GM19193 (cell line): ENCODE results near the gene MEIS1.

Source experiments
- POLR2A ChIP-seq: IDR thresholded peaks from 4 replicates; pipeline ENCODE4 v1.6.1; 2011; ENCODE audit not compliant: insufficient read depth, insufficient read length; ENCODE audit errors: extremely low read depth

The MEIS1 gene

DNA sequence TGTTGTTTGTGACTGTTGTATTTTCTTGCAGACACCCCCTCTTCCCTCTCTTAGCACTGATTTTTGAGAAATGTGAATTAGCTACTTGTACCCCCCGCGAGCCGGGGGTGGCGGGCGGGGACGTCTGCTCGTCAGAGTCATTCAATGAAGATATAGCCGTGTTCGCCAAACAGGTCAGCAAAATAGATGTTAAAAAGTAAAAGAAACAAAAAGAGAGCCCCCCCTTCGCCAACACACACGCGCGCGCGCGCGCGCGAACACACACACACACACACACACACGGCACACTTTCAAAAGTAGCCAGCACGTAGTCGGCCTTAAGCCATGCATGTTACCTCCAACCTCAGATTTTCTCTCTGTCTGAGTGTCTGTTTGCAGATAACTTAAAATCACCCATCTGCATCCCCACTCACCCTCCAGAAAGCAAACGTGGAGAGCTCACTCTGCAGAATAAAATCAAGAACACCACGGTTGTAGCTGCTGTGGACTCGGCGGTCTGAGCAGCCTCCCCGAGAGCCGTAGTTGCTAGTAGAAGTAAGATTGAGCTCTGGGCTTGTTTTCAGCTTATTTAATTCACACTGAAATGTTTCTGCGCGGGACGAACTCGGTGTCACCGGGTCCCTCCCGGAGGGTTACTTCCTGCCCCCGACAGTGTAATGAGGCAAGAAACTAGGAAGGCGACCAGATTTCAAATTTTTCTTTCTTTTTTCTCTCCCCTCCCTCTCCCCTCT lies 5.1 kb downstream of the MEIS1 start:
- no peak for TF ChIP-seq POLR2A

- no peak for TF ChIP-seq POLR2A
Observed at GRCh38 chr2:66440708-66441497, 6.0 kb downstream of the MEIS1 start.

GRCh38 chr2:66441581-66442320 lies 6.8 kb downstream of the MEIS1 start:
- TF ChIP-seq POLR2A: no peak

DNA sequence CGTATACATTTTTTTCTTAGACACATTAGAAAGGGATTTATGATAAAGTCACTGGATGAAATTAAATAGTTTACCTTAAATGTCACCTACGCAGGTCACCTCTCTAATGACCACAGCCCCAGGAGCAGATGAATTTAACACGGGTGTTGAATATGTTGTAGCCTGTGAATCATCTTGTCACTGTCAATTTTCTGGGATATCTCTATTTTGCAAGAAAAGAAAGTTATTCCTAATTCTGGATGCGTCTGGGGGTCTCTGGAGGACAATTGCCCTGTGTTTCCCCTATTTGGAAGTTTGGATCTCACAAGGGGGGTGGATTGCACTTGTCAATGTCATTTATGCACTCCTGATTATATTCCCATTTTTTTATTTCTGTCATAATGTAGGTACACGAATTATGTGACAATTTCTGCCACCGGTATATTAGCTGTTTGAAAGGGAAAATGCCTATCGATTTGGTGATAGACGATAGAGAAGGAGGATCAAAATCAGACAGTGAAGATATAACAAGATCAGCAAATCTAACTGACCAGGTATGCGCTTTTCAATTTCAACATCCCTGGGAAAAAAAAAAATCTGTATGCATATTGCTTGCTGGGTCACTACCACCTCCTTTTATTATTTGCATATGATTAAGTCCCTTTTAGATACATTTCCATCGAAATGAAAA lies 7.7 kb downstream of the MEIS1 start:
- no peak for TF ChIP-seq POLR2A

DNA sequence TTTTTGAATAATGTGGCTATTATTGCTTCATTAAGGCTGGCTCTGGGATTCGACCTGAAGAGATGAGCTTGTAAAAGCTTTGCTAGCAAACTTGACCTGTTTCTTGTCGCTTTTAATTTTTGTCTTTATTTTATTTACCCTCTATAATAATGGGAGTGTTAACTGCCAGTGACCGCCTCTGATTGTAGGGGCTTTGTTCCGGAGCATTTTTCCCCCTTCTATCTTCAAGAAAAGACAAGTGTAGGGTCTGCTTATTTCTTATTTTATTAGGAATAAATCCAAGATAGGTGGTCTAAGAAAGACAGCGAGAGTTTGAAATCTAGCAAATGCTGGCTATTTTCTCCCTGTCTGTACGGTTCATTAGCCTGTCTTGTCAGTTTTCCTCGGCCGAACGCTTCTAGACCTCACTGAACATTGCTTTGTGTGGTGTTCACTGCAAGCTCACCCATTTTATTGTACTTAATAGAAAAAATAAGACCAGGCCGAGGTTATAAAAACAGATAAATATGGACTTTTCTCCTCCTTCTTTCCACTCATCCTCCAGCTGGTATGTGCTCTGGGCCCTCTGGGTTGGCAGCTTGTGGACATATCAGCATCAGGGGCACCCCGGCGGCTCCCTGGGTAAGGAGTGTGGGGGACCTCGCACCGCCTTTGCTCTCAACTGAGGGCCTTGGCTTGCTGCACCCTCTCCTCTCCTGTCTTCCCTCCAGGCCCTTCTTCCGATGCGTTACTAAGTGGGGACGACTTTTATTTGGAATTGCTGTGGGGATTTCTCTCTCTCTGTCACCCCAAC lies 8.5 kb downstream of the MEIS1 start:
- no peak for TF ChIP-seq POLR2A

GRCh38 chr2:66443979-66444861 lies 9.3 kb downstream of the MEIS1 start:
- TF ChIP-seq POLR2A: no peak

- no peak for TF ChIP-seq POLR2A
Observed at GRCh38 chr2:66445076-66445924, 10.4 kb downstream of the MEIS1 start.

DNA sequence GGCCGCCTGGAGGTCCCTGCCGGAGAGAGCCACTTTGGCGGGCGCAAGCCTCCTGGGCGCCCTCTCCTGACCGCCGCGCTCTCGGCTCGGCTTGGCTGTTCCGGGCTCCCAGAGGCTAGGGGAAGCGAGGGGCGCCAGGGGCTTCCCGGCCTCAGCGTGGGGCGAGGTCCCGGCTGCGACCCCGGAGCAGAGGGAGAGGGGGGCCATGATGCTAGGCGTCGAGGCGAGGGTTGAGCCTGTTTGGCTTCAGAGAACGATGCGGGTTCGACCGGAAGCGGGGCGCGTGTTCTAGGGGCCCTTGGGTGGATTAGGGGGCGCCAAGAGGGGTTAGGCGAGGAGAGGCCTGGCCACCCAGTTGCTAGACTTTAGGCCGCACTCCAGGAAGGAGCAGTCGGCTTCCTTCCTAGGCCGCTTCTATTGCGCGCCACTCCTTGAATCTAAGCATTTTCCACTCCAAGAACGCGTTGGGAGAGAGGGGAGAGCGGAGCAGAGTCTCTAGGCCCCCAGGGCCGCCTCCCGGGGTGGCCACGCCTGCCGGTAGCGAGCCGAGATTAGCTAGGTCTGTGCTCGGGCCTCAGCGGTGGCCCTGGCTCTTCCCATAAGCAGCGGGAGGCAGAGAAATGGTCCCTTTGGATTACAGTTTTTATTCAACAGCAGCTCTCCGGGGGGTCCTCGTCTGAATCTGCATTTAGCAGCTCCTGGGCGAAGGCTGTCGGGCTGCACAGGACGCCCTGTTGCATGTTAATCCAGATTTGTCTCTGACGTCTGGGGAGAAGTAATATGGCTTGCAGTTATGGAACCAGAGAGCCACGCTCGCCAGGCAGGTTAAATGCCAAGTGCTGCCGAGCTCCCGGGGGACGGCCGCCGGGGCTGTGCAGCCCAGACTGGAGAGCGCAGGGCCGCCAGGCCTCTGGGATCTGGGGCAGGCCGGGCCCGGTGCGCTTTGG lies 11.3 kb downstream of the MEIS1 start:
- no peak for TF ChIP-seq POLR2A

DNA sequence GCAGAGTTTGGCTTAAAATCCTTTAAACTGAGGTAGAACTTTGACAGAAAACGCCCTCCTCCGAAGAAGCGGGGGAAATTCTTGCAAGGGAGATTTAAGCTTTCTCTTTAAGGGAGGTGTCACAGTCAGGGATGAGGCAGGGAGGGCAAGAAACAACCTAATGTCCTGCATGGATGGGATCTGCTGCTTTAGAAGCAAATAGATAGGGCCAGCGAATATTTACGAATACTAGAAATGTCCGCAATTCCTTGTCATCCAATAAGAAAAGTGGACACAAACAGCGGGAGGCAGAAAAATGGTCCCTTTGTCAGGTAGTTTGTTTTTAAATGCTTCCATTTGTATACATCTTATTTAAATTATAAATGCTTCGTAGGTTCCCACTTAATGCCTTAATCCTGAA lies 12.0 kb downstream of the MEIS1 start:
- TF ChIP-seq POLR2A: no peak

DNA sequence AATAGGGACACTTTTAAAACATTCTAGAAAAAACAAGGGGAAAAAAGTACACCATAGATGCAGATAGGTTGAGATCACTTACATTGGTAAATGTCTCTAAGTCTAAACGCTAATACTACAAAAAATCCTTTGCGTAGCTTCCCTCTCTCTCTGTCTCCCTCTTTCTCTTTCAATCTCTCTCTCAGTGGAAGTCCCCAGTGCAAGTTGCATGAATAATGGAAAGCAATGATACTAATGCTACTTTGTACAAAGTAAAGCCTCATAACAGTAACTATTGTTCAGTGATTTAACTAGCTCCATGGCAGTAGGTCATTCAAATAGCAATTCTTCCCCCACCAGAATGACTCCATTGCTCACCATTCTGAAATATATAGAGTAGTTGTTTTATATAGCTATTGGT lies 12.8 kb downstream of the MEIS1 start:
- no peak for TF ChIP-seq POLR2A
